ENCODE data around the gene ATXN1. TPM values are rescaled to one million over a fixed set of nuclear protein-coding genes. Genes with fewer than 3 reads are reported as not detected.

ATXN1 gene
- total and polyA plus RNA-seq, 2 of the 8 experiments (the other 6 are each of a cell fraction or from before 2014, with no cell fraction given): 1.6 to 4.0 TPM

- WGBS, 2 experiments (ENCODE audit: extremely low coverage in 1 of 2, insufficient coverage in 1 of 2, insufficient read length in 1 of 2, insufficient replicate concordance in 2 of 2, low coverage in 1 of 2, low lambda C conversion rate in 2 of 2, missing lambda C conversion rate in 1 of 2): 83% methylated on average over 8 of the region's 8 CpGs; no CpG with 5 or more reads in 1 of the 2 experiments
- Histone ChIP-seq H3K4ac (replicated peaks; ENCODE audit: insufficient read length, low read depth, low read length) (no peak overlapping the region), H3K79me1 (ENCODE audit: low read depth, low read length) (no peaks in the 10 kb centered on the region), H2BK5ac (ENCODE audit: low read depth, low read length) (no peak overlapping the region), H4K5ac (ENCODE audit: insufficient read length, low read depth, low read length) (no peak overlapping the region), H2AFZ (ENCODE audit: low read length) (no peak overlapping the region), H3K9me3 (ENCODE audit: insufficient read depth in 2 of 2, low read depth in 1 of 2, low read length in 1 of 2) (no peaks in the 10 kb centered on the region), H2AK5ac (ENCODE audit: low read depth, low read length) (no peak overlapping the region), H2BK15ac (ENCODE audit: low read length) (no peak overlapping the region), H3K27me3 (replicated peaks in 1 of 4; ENCODE audit: control insufficient read depth in 3 of 4, extremely low read depth in 1 of 4, insufficient read depth in 3 of 4, low read length in 3 of 4) (no peaks in the 10 kb centered on the region), H3K4me1 (replicated peaks in 1 of 4; ENCODE audit: control insufficient read depth in 3 of 4, insufficient read depth in 4 of 4, low read length in 3 of 4) (peaks cover 2 to 14% (median 9%) of the 10 kb centered on the region in 4 experiments; a peak in 6 of 7 replicates), H3K4me2 (ENCODE audit: insufficient read depth in 1 of 2, low read depth in 2 of 2, low read length in 2 of 2) (no peak overlapping the region), H2BK120ac (replicated peaks; ENCODE audit: low read depth, low read length) (no peak overlapping the region), H3K9ac (replicated peaks in 1 of 4; ENCODE audit: extremely low read depth in 1 of 4, low read depth in 3 of 4, low read length in 3 of 4) (no peak overlapping the region), H3K23ac (ENCODE audit: insufficient read length) (no peak overlapping the region), H3K4me3 (ENCODE audit: extremely low read depth in 1 of 4, insufficient read depth in 2 of 4, low read depth in 3 of 4, low read length in 4 of 4) (no peak overlapping the region), H4K8ac (ENCODE audit: extremely low read depth, insufficient read depth, low read length) (no peak overlapping the region), H3K18ac (ENCODE audit: extremely low read depth, low read length) (no peak overlapping the region), H2BK20ac (ENCODE audit: low read length) (no peak overlapping the region), H3K14ac (ENCODE audit: insufficient read length) (no peak overlapping the region), H4K20me1 (replicated peaks in 1 of 2; ENCODE audit: control insufficient read depth in 1 of 2, insufficient read depth in 2 of 2, low read length in 2 of 2) (no peaks in the 10 kb centered on the region), H2BK12ac (ENCODE audit: low read depth, low read length) (no peak overlapping the region), H3K23me2 (ENCODE audit: low read depth, low read length) (peaks cover 2% of the 10 kb centered on the region; the same call in 1 of the 2 replicates), H4K91ac (replicated peaks; ENCODE audit: insufficient read length, low read length) (no peak overlapping the region), H3K36me3 (ENCODE audit: control insufficient read depth in 2 of 4, insufficient read depth in 4 of 4, low read length in 3 of 4) (no peaks in the 10 kb centered on the region), H3K27ac (ENCODE audit: low read depth, low read length) (no peak overlapping the region), H3K56ac (replicated peaks; ENCODE audit: insufficient read length, low read depth, low read length) (no peak overlapping the region), H3K79me2 (ENCODE audit: control insufficient read depth in 1 of 2, insufficient read depth in 2 of 2, low read length in 2 of 2) (no peaks in the 10 kb centered on the region)
- no peak for TF ChIP-seq HDAC6 (IDR thresholded peaks at IDR 0.05; ENCODE audit: low read depth, low read length)
- no peak for TF ChIP-seq EP300 (IDR thresholded peaks at IDR 0.05; ENCODE audit: borderline replicate concordance in 1 of 2, low read depth in 2 of 2, low read length in 2 of 2)
- TF ChIP-seq GABPA (IDR thresholded peaks at IDR 0.05; ENCODE audit: borderline replicate concordance, insufficient read depth, low read length): no peak
- TF ChIP-seq EZH2 (IDR thresholded peaks at IDR 0.05; ENCODE audit: low read depth, low read length, severe bottlenecking): no peak
- no peak for TF ChIP-seq SIN3A (conservative IDR thresholded peaks at IDR 0.05 in 1 of 2, IDR thresholded peaks at IDR 0.05 in 1 of 2; ENCODE audit: low read depth in 1 of 2, low read length in 2 of 2)
- FAIRE-seq: no peak
- ChIA-PET CTCF (ENCODE audit: partially characterized antibody) (interaction anchor here (1.1 to 2.7 kb wide), 3 partner anchors 20 to 287 kb away, joined by 3 to 9 read pairs (median 4); no protein-coding TSS in a partner anchor), POLR2A (ENCODE audit: partially characterized antibody) (no interaction called here)
- DNase-seq (ENCODE audit: low read depth in 1 of 2, low spot score in 2 of 2): no peak
Measured at GRCh38 chr6:16799279-16800193, 38.3 kb upstream of the ATXN1 start.
